Liver (tissue), 9 donors: ENCODE measurements around the gene SH3PXD2A. TPM values are rescaled to one million over a fixed set of nuclear protein-coding genes. Genes with fewer than 3 reads are reported as not detected.

ENCODE experiments used
- DNase-seq: peaks from one replicate; pipeline ENCODE4 v3.0.0-alpha.2; 2017; ENCODE audit warnings: low spot score
- H3K27ac ChIP-seq, 2 donors: one replicate each; pipeline ENCODE4 v1.7.0; 2013; ENCODE audit warnings: inconsistent platforms in 2 of 2, low read length in 2 of 2, control low read depth in 1 of 2, low read depth in 1 of 2, mild to moderate bottlenecking in 1 of 2
- H3K27me3 ChIP-seq, 4 donors: one replicate each; pipeline versions ENCODE4 v1.6.1 to v1.7.0; 2013; ENCODE audit warnings: low read length in 3 of 4, inconsistent platforms in 1 of 4, mild to moderate bottlenecking in 1 of 4, moderate library complexity in 1 of 4; ENCODE audit not compliant: control insufficient read depth in 4 of 4, insufficient read depth in 4 of 4
- H3K36me3 ChIP-seq, 4 donors: one replicate each; pipeline versions ENCODE4 v1.6.1 to v1.7.0; 2013; ENCODE audit warnings: low read length in 3 of 4, mild to moderate bottlenecking in 3 of 4, low read depth in 1 of 4, moderate library complexity in 1 of 4; ENCODE audit not compliant: control insufficient read depth in 4 of 4, insufficient read depth in 3 of 4
- H3K4me1 ChIP-seq, 4 donors: one replicate each; pipeline versions ENCODE4 v1.6.1 to v1.7.0; 2013; ENCODE audit warnings: low read length in 3 of 4, mild to moderate bottlenecking in 3 of 4, moderate library complexity in 1 of 4; ENCODE audit not compliant: control insufficient read depth in 4 of 4, insufficient read depth in 4 of 4
- H3K4me3 ChIP-seq, 3 donors: one replicate each; pipeline versions ENCODE4 v1.6.1 to v1.7.0; 2013; ENCODE audit warnings: low read length in 3 of 3, control low read depth in 1 of 3, low read depth in 1 of 3, mild to moderate bottlenecking in 1 of 3
- H3K9ac ChIP-seq, 2 donors: one replicate each; pipeline ENCODE4 v1.7.0; 2013; ENCODE audit warnings: low read length in 2 of 2, mild to moderate bottlenecking in 2 of 2, moderate library complexity in 2 of 2, control low read depth in 1 of 2, low read depth in 1 of 2
- H3K9me3 ChIP-seq, 4 donors: one replicate each; pipeline versions ENCODE4 v1.6.1 to v1.7.0; 2013; ENCODE audit warnings: low read length in 3 of 4; ENCODE audit not compliant: control insufficient read depth in 4 of 4
- GABPA ChIP-seq, 2 donors: IDR thresholded peaks in 1 of 2; conservative IDR thresholded peaks in 1 of 2; 2 replicates each; pipeline ENCODE4 v1.6.1; 2016; ENCODE audit warnings: antibody characterized with exemption in 2 of 2, mild to moderate bottlenecking in 1 of 2, moderate library complexity in 1 of 2
- HNF4A ChIP-seq, 2 donors: conservative IDR thresholded peaks; 2 replicates each; pipeline ENCODE4 v1.6.1; 2016; ENCODE audit warnings: antibody characterized with exemption in 2 of 2, mild to moderate bottlenecking in 2 of 2
- HNF4G ChIP-seq: IDR thresholded peaks from 2 replicates; pipeline ENCODE4 v1.6.1; 2016; ENCODE audit warnings: antibody characterized with exemption
- RAD21 ChIP-seq, 2 donors: IDR thresholded peaks; 2 replicates each; pipeline ENCODE4 v1.6.1; 2016; ENCODE audit warnings: antibody characterized with exemption in 2 of 2, mild to moderate bottlenecking in 2 of 2
- RXRA ChIP-seq, 2 donors: IDR thresholded peaks; 2 replicates each; pipeline ENCODE4 v1.6.1; 2017 to 2018; ENCODE audit warnings: antibody characterized with exemption in 2 of 2, mild to moderate bottlenecking in 1 of 2
- SP1 ChIP-seq: IDR thresholded peaks from 2 replicates; pipeline ENCODE4 v1.6.1; 2018; ENCODE audit warnings: antibody characterized with exemption, mild to moderate bottlenecking
- TAF1 ChIP-seq: conservative IDR thresholded peaks from 2 replicates; pipeline ENCODE4 v1.6.1; 2016; ENCODE audit warnings: antibody characterized with exemption, mild to moderate bottlenecking
- YY1 ChIP-seq: IDR thresholded peaks from 2 replicates; pipeline ENCODE4 v1.6.1; 2016; ENCODE audit warnings: antibody characterized with exemption, mild to moderate bottlenecking
- WGBS: extraction: QIAGEN DNeasy Blood & Tissue Kit; methylation state at CpG from one replicate; pipeline ENCODE4 v1.1.7; 2013; 5-methylcytosine and 5-hydroxymethylcytosine counted together
- polyA plus RNA-seq, 2 donors: library from polyadenylated mRNA; stranded (reverse) in 1 of 2; unstranded in 1 of 2; fragments of 200-250 nt in 1 of 2; fragments of >200 nt in 1 of 2; fragmentation: Nextera tagmentation in 1 of 2; extraction: Ambion mirVana in 1 of 2; gene quantifications; one replicate each; pipeline versions ENCODE4 v1.2.1 to v1.2.3, GENCODE V29; 2013 to 2015
- total RNA-seq, 2 donors: library from RNA; depleted of rRNA; stranded (reverse); fragments of >200 nt; gene quantifications; one replicate each; pipeline ENCODE4 v1.2.3, GENCODE V29; 2014
- TF ChIP-seq, protein P1 (sequence below): IDR thresholded peaks from 2 replicates; pipeline ENCODE4 v1.6.1; 2016; ENCODE audit warnings: antibody characterized with exemption, mild to moderate bottlenecking
- TF ChIP-seq, protein P2 (sequence below): IDR thresholded peaks from 2 replicates; pipeline ENCODE4 v1.6.1; 2016; ENCODE audit warnings: antibody characterized with exemption
- TF ChIP-seq, protein P3 (sequence below): IDR thresholded peaks from 2 replicates; pipeline ENCODE4 v1.6.1; 2016; ENCODE audit warnings: antibody characterized with exemption
- donor health status: healthy.
- donor health status: healthy.
- donor health status: healthy.
- donor health status: healthy.
- donor health status: healthy.

The SH3PXD2A gene
- total and polyA plus RNA-seq, 4 donors: 0.82 to 5.5 (median 3.9) TPM

DNA sequence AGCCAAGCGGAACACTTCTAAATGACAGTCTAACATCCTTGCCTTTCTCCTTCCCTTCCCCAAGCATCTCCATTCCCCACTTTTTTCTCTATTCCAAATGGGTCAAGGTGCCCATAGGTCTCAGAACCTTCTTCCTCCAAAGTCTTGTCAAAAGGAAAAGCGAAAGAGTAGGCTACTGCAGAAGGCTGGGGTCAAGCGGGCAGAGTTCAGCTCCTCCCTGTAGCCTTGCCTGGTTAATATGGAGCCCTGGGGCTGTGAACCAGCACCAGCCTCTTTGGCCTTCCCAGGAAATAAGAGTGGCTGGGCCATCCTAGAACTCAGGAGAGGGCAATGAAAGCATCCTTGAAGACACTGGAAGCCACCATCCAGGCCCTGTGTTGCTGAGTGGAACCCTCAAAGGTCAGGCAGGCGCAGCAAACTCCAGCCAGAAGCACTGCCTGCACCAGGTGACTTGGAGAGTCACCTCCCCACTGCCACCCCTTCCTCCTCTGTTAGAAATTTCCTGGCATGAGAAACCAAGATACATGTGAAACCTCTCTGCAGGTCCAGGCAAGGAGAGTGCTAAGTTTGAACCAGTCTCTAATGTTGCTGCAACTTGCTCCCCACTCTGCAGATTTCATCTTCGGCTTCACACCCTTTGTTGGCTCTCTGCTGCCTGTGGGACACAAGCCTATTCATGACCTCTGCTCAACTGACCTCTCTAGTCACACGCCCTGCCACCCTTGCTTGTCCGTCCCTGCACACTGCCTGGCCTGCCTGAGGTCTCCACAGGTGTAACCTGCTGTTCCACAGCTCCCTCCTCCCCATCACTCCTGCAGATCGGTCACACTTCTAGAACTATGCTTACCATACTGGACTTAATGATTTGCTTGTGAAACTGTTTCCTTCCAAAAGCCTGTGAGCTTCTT, 74.9 kb downstream of the SH3PXD2A start:
- peaks cover 0 to 14% (median 8%) of the 10 kb centered on the region in 4 donors for H3K4me1 ChIP-seq

DNA sequence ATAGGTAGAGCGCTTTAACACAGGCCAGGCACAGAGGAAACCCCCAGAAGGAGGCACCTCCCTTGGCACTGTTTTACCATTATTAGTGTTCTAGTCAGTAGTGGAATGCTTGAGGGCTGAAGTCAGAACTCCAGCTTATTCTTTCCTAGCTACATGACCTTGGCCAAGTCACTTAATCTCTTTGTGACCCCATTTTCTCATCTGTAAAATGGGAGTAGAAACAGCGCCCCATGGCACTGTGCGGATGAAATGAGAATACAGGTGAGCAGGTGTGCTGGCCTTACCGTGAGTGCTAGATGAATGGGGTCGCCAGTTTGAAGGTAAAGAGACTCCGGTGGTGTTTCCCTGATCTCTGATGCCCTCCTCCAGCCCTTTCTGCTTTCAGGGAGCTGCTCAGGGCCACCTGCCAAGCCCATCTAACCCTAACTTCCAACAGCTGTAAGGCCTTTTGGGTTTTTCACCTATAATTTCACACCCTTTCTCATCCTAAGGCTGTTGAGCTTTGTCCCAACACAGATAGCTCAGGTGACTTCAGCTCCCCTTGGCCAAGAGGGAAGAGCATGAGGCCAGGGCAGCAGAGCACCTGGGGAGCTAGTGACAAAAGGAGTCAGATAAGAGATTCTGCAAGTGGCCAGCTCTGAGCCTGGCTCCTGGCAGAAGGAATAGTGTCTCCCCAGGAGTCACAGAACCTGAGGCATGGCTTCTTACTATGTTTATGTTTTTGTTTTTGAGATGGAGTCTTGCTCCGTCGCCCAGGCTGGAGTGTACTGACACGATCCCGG, 76.8 kb downstream of the SH3PXD2A start:
- H3K36me3 ChIP-seq: no peaks in the 10 kb centered on the region
- no peak overlapping the region for H3K4me3 ChIP-seq
- no peaks in the 10 kb centered on the region for H3K27me3 ChIP-seq
- TF ChIP-seq GABPA (IDR thresholded peaks at IDR 0.05 in 1 of 2, conservative IDR thresholded peaks at IDR 0.05 in 1 of 2): no peak
- no peak for TF ChIP-seq RAD21 (IDR thresholded peaks at IDR 0.05)
- TF ChIP-seq, protein P1, sequence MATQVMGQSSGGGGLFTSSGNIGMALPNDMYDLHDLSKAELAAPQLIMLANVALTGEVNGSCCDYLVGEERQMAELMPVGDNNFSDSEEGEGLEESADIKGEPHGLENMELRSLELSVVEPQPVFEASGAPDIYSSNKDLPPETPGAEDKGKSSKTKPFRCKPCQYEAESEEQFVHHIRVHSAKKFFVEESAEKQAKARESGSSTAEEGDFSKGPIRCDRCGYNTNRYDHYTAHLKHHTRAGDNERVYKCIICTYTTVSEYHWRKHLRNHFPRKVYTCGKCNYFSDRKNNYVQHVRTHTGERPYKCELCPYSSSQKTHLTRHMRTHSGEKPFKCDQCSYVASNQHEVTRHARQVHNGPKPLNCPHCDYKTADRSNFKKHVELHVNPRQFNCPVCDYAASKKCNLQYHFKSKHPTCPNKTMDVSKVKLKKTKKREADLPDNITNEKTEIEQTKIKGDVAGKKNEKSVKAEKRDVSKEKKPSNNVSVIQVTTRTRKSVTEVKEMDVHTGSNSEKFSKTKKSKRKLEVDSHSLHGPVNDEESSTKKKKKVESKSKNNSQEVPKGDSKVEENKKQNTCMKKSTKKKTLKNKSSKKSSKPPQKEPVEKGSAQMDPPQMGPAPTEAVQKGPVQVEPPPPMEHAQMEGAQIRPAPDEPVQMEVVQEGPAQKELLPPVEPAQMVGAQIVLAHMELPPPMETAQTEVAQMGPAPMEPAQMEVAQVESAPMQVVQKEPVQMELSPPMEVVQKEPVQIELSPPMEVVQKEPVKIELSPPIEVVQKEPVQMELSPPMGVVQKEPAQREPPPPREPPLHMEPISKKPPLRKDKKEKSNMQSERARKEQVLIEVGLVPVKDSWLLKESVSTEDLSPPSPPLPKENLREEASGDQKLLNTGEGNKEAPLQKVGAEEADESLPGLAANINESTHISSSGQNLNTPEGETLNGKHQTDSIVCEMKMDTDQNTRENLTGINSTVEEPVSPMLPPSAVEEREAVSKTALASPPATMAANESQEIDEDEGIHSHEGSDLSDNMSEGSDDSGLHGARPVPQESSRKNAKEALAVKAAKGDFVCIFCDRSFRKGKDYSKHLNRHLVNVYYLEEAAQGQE: no peak
- TF ChIP-seq YY1: no peak
- TF ChIP-seq TAF1: no peak
- TF ChIP-seq RXRA (IDR thresholded peaks at IDR 0.05): no peak
- TF ChIP-seq HNF4A (conservative IDR thresholded peaks at IDR 0.05): no peak
- TF ChIP-seq, protein P2, sequence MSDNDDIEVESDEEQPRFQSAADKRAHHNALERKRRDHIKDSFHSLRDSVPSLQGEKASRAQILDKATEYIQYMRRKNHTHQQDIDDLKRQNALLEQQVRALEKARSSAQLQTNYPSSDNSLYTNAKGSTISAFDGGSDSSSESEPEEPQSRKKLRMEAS: no peak
- TF ChIP-seq HNF4G: no peak
- no peak overlapping the region for H3K9ac ChIP-seq
- H3K9me3 ChIP-seq: peaks cover 0 to 3% (median 0%) of the 10 kb centered on the region in 4 donors
- H3K27ac ChIP-seq: no peak overlapping the region
- no peak for DNase-seq
- WGBS: 94% methylated on average over 10 of the region's 10 CpGs
- H3K4me1 ChIP-seq: peaks cover 0 to 14% (median 8%) of the 10 kb centered on the region in 4 donors

More for the DNA sequence above, 74.9 kb downstream of the SH3PXD2A start:
- Histone ChIP-seq H3K36me3 (no peaks in the 10 kb centered on the region), H3K9me3 (no peaks in the 10 kb centered on the region), H3K9ac (no peak overlapping the region), H3K4me3 (no peak overlapping the region), H3K27ac (no peak overlapping the region), H3K27me3 (no peaks in the 10 kb centered on the region)
- TF ChIP-seq HNF4A (conservative IDR thresholded peaks at IDR 0.05) (peak in 1 of 2 donors; percentile 18), RAD21 (IDR thresholded peaks at IDR 0.05) (no peak), SP1 (no peak), HNF4G (no peak)
- TF ChIP-seq, protein P1: no peak
- TF ChIP-seq, protein P3, sequence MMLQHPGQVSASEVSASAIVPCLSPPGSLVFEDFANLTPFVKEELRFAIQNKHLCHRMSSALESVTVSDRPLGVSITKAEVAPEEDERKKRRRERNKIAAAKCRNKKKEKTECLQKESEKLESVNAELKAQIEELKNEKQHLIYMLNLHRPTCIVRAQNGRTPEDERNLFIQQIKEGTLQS: no peak
- no peak for DNase-seq
- WGBS: 72% methylated on average over 8 of the region's 8 CpGs
